ENCODE measurements around the gene NOVA1. TPM values are rescaled to one million over a fixed set of nuclear protein-coding genes. Genes with fewer than 3 reads are reported as not detected.

NOVA1 gene
- total RNA-seq, 2 donors from 2014 or later: 0.93 to 5.1 TPM

GRCh38 chr14:26414103-26414502 is 183.7 kb downstream of the NOVA1 start:
- no peak overlapping the region for H3K4me3 ChIP-seq
- no peak for DNase-seq (ENCODE audit: low spot score)
- H3K4me1 ChIP-seq: no peaks in the 10 kb centered on the region
- H3K36me3 ChIP-seq: no peaks in the 10 kb centered on the region
- H3K27ac ChIP-seq: no peak overlapping the region
- no peaks in the 10 kb centered on the region for H3K27me3 ChIP-seq
- TF ChIP-seq CTCF (IDR thresholded peaks at IDR 0.05): no peak
- H3K9me3 ChIP-seq: no peaks in the 10 kb centered on the region

GRCh38 chr14:26412421-26412820 is 185.4 kb downstream of the NOVA1 start:
- no peak overlapping the region for H3K4me3 ChIP-seq
- no peak for TF ChIP-seq CTCF (IDR thresholded peaks at IDR 0.05)
- DNase-seq (ENCODE audit: low spot score): no peak
- H3K36me3 ChIP-seq: no peaks in the 10 kb centered on the region
- no peaks in the 10 kb centered on the region for H3K27me3 ChIP-seq
- no peaks in the 10 kb centered on the region for H3K9me3 ChIP-seq
- no peak overlapping the region for H3K27ac ChIP-seq
- H3K4me1 ChIP-seq: no peaks in the 10 kb centered on the region

- H3K9me3 ChIP-seq: no peaks in the 10 kb centered on the region
- H3K4me1 ChIP-seq: no peaks in the 10 kb centered on the region
- no peaks in the 10 kb centered on the region for H3K36me3 ChIP-seq
- no peak overlapping the region for H3K27ac ChIP-seq
- H3K4me3 ChIP-seq: no peak overlapping the region
- H3K27me3 ChIP-seq: no peaks in the 10 kb centered on the region
- no peak for TF ChIP-seq CTCF (IDR thresholded peaks at IDR 0.05)
- DNase-seq (ENCODE audit: low spot score): no peak
Measured at GRCh38 chr14:26410189-26410685, 187.6 kb downstream of the NOVA1 start.

- no peaks in the 10 kb centered on the region for H3K36me3 ChIP-seq
- no peak for TF ChIP-seq CTCF (IDR thresholded peaks at IDR 0.05)
- H3K4me1 ChIP-seq: no peaks in the 10 kb centered on the region
- H3K27ac ChIP-seq: no peak overlapping the region
- no peak for DNase-seq (ENCODE audit: low spot score)
- no peaks in the 10 kb centered on the region for H3K9me3 ChIP-seq
- H3K27me3 ChIP-seq: no peaks in the 10 kb centered on the region
- H3K4me3 ChIP-seq: no peak overlapping the region
Measured at GRCh38 chr14:26404927-26405326, 192.9 kb downstream of the NOVA1 start.

- Histone ChIP-seq H3K4me1 (no peaks in the 10 kb centered on the region), H3K36me3 (no peaks in the 10 kb centered on the region), H3K27me3 (no peaks in the 10 kb centered on the region), H3K27ac (no peak overlapping the region), H3K9me3 (no peaks in the 10 kb centered on the region), H3K4me3 (no peak overlapping the region)
- DNase-seq (ENCODE audit: low spot score): no peak
- no peak for TF ChIP-seq CTCF (IDR thresholded peaks at IDR 0.05)
Measured at GRCh38 chr14:26403760-26404159, 194.1 kb downstream of the NOVA1 start.

GRCh38 chr14:26402126-26402525 is 195.7 kb downstream of the NOVA1 start:
- TF ChIP-seq CTCF (IDR thresholded peaks at IDR 0.05): no peak
- Histone ChIP-seq H3K27me3 (no peaks in the 10 kb centered on the region), H3K4me3 (no peak overlapping the region), H3K36me3 (no peaks in the 10 kb centered on the region), H3K4me1 (no peaks in the 10 kb centered on the region), H3K9me3 (no peaks in the 10 kb centered on the region), H3K27ac (no peak overlapping the region)
- DNase-seq (ENCODE audit: low spot score): no peak

Measured in right atrium auricular region (tissue), 2 donors.